ENCODE data around the gene HAPLN1.
A peak's percentile ranks its signal among the peaks of the same experiment; 100 is the strongest.

DNA sequence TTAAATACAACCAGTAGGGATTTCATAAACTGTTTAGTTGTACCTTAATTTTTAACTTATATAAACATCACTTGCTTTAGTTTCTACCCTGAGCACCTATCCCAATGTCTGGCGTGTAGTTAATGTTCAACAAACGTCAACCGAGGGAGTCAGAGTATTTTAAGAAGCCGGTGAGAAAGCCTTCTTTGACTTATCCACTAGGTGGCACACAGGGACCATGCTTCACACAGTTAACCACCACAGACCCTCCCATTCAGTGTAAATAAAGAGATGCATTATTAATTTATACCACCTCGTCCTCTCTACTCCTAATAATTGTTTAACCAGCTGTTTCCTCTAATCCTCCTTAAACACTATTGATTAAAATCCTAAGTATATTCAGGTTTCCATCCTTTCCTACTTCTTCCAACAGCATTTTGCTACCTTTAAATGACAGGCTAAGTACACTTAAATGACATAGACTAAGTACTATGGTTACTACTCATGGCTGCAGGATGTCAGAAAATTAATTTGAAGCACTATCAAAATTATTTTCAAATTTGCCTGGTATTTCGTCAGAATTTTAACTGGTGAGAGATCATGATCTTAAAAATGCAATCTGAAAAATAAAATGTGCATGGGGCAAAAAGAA, 2.3 kb downstream of the HAPLN1 start:
- TF ChIP-seq CTCF (IDR thresholded peaks at IDR 0.05) (peak; percentile 91), EZH2phosphoT487 (IDR thresholded peaks at IDR 0.05) (no peak)

Data from neural progenitor cell (in vitro differentiated cells).